ENCODE results near the gene LYPD3. TPM values are rescaled to one million over a fixed set of nuclear protein-coding genes. Genes with fewer than 3 reads are reported as not detected.

Gene LYPD3
- polyA plus RNA-seq, 3 donors = 0.24 to 22.9 (median 0.48) TPM

DNA sequence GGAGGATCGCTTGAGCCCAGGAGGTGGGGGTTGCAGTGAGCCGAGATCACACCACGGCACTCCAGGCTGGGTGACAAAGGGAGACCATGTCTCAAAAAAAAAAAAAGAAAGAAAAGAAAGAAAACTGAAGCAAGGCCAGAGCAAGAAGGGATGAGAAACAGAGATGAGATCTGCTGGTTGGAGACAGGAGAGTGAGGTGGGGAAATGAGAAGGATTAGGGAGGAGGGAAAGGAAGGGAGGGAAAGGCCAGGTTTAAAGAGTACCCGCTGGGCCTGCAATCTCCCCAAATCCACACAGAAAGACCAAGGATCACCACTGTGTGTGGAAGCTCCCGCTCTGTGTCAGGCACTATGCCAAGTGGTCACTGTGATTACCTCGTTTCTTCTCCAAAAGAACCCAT is 16.3 kb upstream of the LYPD3 start:
- Histone ChIP-seq H3K4me3 (replicated peaks in 1 of 3; ENCODE audit: low read depth in 2 of 3, low read length in 3 of 3) (no peak overlapping the region), H3K4me2 (replicated peaks; ENCODE audit: extremely low read depth, low read length, poor library complexity, severe bottlenecking) (no peak overlapping the region), H2AFZ (ENCODE audit: insufficient read depth, low read depth, low read length, poor library complexity, severe bottlenecking) (no peak overlapping the region), H3K9ac (ENCODE audit: insufficient read depth, low read length, poor library complexity, severe bottlenecking) (no peak overlapping the region), H4K20me1 (ENCODE audit: insufficient read depth, low read length) (no peaks in the 10 kb centered on the region), H3K27ac (ENCODE audit: low read depth in 1 of 2, low read length in 2 of 2) (no peak overlapping the region), H3K9me3 (replicated peaks in 1 of 2; ENCODE audit: control insufficient read depth in 1 of 2, insufficient read depth in 1 of 2, low read length in 2 of 2) (no peaks in the 10 kb centered on the region), H3K36me3 (replicated peaks in 1 of 2; ENCODE audit: control insufficient read depth in 1 of 2, insufficient read depth in 2 of 2, low read length in 2 of 2) (no peaks in the 10 kb centered on the region), H3K79me2 (ENCODE audit: insufficient read depth, low read length) (no peaks in the 10 kb centered on the region), H3K4me1 (ENCODE audit: control insufficient read depth in 1 of 2, insufficient read depth in 2 of 2, low read length in 2 of 2) (peaks cover 10 to 12% of the 10 kb centered on the region in 2 donors), H3K27me3 (ENCODE audit: control insufficient read depth in 2 of 2, insufficient read depth in 2 of 2, low read length in 2 of 2) (no peaks in the 10 kb centered on the region)
- H3K9me3 Mint-ChIP-seq = peaks cover 0 to 2% (median 0%) of the 10 kb centered on the region in 7 donors
- peaks cover 9% of the 10 kb centered on the region for H3K4me1 Mint-ChIP-seq
- DNase-seq = no peak
- H3K4me3 Mint-ChIP-seq = no peak overlapping the region
- intact Hi-C loops (cut with micrococcal nuclease) = no loop called here
- H3K27me3 Mint-ChIP-seq (ENCODE audit: low read depth in 3 of 3) = peaks cover 0 to 4% (median 2%) of the 10 kb centered on the region in 3 donors
- WGBS (ENCODE audit: insufficient coverage) = 100% methylated on average over 3 of the region's 6 CpGs
- peaks cover 10 to 29% of the 10 kb centered on the region in 2 donors for H3K36me3 Mint-ChIP-seq
- TF ChIP-seq, protein P1, sequence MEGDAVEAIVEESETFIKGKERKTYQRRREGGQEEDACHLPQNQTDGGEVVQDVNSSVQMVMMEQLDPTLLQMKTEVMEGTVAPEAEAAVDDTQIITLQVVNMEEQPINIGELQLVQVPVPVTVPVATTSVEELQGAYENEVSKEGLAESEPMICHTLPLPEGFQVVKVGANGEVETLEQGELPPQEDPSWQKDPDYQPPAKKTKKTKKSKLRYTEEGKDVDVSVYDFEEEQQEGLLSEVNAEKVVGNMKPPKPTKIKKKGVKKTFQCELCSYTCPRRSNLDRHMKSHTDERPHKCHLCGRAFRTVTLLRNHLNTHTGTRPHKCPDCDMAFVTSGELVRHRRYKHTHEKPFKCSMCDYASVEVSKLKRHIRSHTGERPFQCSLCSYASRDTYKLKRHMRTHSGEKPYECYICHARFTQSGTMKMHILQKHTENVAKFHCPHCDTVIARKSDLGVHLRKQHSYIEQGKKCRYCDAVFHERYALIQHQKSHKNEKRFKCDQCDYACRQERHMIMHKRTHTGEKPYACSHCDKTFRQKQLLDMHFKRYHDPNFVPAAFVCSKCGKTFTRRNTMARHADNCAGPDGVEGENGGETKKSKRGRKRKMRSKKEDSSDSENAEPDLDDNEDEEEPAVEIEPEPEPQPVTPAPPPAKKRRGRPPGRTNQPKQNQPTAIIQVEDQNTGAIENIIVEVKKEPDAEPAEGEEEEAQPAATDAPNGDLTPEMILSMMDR (IDR thresholded peaks at IDR 0.05) = no peak
- peak overlapping the region in 2 of 7 donors; percentile 52 to 58 for H3K27ac Mint-ChIP-seq

DNA sequence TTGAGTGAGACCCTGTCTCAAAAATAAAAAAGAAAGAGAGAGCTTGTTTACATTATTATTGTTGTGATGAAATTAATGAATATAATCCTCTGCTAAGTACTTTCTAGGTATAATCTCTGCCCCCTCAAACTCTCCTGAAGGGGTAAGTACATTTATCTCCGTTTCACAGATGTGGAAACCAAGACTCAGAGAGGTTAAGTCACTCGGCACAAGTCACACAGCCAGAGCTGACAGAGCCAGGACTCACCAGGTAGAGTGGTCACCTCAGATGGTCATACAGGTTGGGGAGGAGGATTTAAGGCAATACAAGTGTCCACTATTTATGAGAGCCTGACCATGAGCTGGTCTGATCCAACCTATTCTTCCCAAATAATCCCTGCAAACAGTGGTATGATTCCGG is 15.2 kb upstream of the LYPD3 start:
- Histone ChIP-seq H3K36me3 (replicated peaks in 1 of 2; ENCODE audit: control insufficient read depth in 1 of 2, insufficient read depth in 2 of 2, low read length in 2 of 2) (no peaks in the 10 kb centered on the region), H3K9ac (ENCODE audit: insufficient read depth, low read length, poor library complexity, severe bottlenecking) (no peak overlapping the region), H3K4me1 (ENCODE audit: control insufficient read depth in 1 of 2, insufficient read depth in 2 of 2, low read length in 2 of 2) (peaks cover 5% of the 10 kb centered on the region in 2 donors), H2AFZ (ENCODE audit: insufficient read depth, low read depth, low read length, poor library complexity, severe bottlenecking) (no peak overlapping the region), H3K27me3 (ENCODE audit: control insufficient read depth in 2 of 2, insufficient read depth in 2 of 2, low read length in 2 of 2) (no peaks in the 10 kb centered on the region), H3K4me2 (replicated peaks; ENCODE audit: extremely low read depth, low read length, poor library complexity, severe bottlenecking) (no peak overlapping the region), H3K79me2 (ENCODE audit: insufficient read depth, low read length) (no peaks in the 10 kb centered on the region), H3K4me3 (replicated peaks in 1 of 3; ENCODE audit: low read depth in 2 of 3, low read length in 3 of 3) (no peak overlapping the region), H3K27ac (ENCODE audit: low read depth in 1 of 2, low read length in 2 of 2) (no peak overlapping the region), H4K20me1 (ENCODE audit: insufficient read depth, low read length) (no peaks in the 10 kb centered on the region), H3K9me3 (replicated peaks in 1 of 2; ENCODE audit: control insufficient read depth in 1 of 2, insufficient read depth in 1 of 2, low read length in 2 of 2) (no peaks in the 10 kb centered on the region)
- Mint-ChIP-seq H3K4me1 (peaks cover 5% of the 10 kb centered on the region), H3K4me3 (no peak overlapping the region), H3K27ac (peak overlapping the region in 1 of 7 donors; percentile 43), H3K9me3 (no peaks in the 10 kb centered on the region), H3K36me3 (peaks cover 10 to 29% of the 10 kb centered on the region in 2 donors), H3K27me3 (ENCODE audit: low read depth in 3 of 3) (peaks cover 0 to 4% (median 2%) of the 10 kb centered on the region in 3 donors)
- no peak for DNase-seq
- intact Hi-C loops (cut with micrococcal nuclease) = no loop called here
- TF ChIP-seq, protein P1 (IDR thresholded peaks at IDR 0.05) = no peak
- 100% methylated on average over 1 of the region's 3 CpGs for WGBS (ENCODE audit: insufficient coverage)
